Osteoblast (primary cell): Measurements from ENCODE around the gene DHX29. TPM values are rescaled to one million over a fixed set of nuclear protein-coding genes. Genes with fewer than 3 reads are reported as not detected.

Experiments
- DNase-seq: peaks from one replicate; pipeline ENCODE4 v3.0.0; 2011; ENCODE audit warnings: low spot score, mixed read lengths; ENCODE audit not compliant: insufficient read length; ENCODE audit errors: missing footprints
- H2AFZ ChIP-seq: 2 replicates; pipeline ENCODE4 v1.6.0; 2011; ENCODE audit warnings: mild to moderate bottlenecking, low read length
- H3K27ac ChIP-seq: 2 replicates; pipeline ENCODE4 v1.5.1; 2011; ENCODE audit warnings: mild to moderate bottlenecking, low read depth, low read length, moderate library complexity
- H3K27me3 ChIP-seq: 2 replicates; pipeline ENCODE4 v1.6.0; 2012; ENCODE audit warnings: mild to moderate bottlenecking, control low read depth, inconsistent platforms, low read length, moderate library complexity; ENCODE audit not compliant: insufficient read depth
- H3K36me3 ChIP-seq: 2 replicates; pipeline ENCODE4 v1.5.1; 2011; ENCODE audit warnings: mild to moderate bottlenecking, low read length, control low read depth, moderate library complexity; ENCODE audit not compliant: insufficient read depth
- H3K4me1 ChIP-seq: 2 replicates; pipeline ENCODE4 v1.5.1; 2011; ENCODE audit warnings: mild to moderate bottlenecking, low read length, control low read depth, moderate library complexity; ENCODE audit not compliant: insufficient read depth
- H3K4me2 ChIP-seq: 2 replicates; pipeline ENCODE4 v1.6.0; 2011; ENCODE audit warnings: mild to moderate bottlenecking, low read length; ENCODE audit not compliant: insufficient read depth
- H3K4me3 ChIP-seq: fragments of 200-600 bp; sonication (generic); 3 replicates; pipeline ENCODE4 v1.5.1; 2012; ENCODE audit warnings: mild to moderate bottlenecking, low read length, inconsistent platforms; ENCODE audit not compliant: insufficient read depth
- H3K79me2 ChIP-seq: 2 replicates; pipeline ENCODE4 v1.6.0; 2012; ENCODE audit warnings: mild to moderate bottlenecking, low read length, control low read depth, inconsistent platforms; ENCODE audit not compliant: insufficient read depth
- H3K9me3 ChIP-seq: 2 replicates; pipeline ENCODE4 v1.5.1; 2011; ENCODE audit warnings: low read depth, low read length, control low read depth
- H4K20me1 ChIP-seq: 2 replicates; pipeline ENCODE4 v1.6.0; 2012; ENCODE audit warnings: mild to moderate bottlenecking, low read length, control low read depth; ENCODE audit not compliant: insufficient read depth
- CTCF ChIP-seq: IDR thresholded peaks from 2 replicates; pipeline ENCODE4 v1.5.1; 2011; ENCODE audit warnings: mild to moderate bottlenecking, low read depth, low read length, moderate library complexity; ENCODE audit errors: extremely low read depth
- total RNA-seq: library from RNA; depleted of rRNA; stranded (reverse); fragments of >200 nt; gene quantifications from 2 replicates; pipeline ENCODE4 v1.2.3, GENCODE V29; 2012

The DHX29 gene
- total RNA-seq, 1 donor = 38.4 TPM

DNA sequence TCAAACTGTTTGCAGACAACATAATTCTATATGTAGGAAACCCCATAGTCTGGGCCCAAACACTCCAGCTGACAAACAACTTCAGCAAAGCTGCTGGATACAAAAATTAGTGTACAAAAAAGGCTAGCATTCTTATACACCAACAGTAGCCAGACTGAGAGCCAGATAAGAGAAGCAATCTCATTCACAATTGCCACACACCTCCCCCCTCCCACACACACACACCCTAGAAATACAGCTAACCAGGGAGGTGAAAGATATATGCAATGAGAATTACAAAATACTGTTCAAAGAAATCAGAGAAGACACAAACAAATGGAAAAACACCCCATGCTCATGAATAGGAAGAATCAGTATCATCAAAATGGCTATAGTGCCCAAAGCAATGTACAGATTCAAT, 9.3 kb upstream of the DHX29 start:
- peaks cover 14% of the 10 kb centered on the region for H4K20me1 ChIP-seq

DNA sequence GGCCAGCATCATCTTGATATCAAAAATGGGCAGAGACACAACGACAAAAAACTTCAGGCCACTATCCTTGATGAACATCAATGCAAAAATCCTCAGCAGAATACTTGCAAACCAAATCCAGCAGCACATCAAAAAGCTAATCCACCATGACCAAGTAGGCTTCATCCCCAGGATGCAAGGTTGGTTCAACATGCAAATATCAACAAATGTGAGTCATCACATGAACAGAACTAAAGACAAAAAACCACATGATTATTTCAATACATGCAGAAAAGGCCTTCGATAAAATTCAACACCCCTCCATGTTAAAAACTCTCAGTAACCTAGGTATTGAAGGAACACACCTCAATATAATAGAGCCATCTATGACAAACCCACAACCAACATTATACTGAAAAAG, 8.8 kb upstream of the DHX29 start:
- Histone ChIP-seq H3K79me2 (peaks cover 95% of the 10 kb centered on the region), H3K9me3 (no peaks in the 10 kb centered on the region), H3K4me1 (peaks cover 5% of the 10 kb centered on the region), H3K27ac (no peak overlapping the region), H4K20me1 (peaks cover 14% of the 10 kb centered on the region), H2AFZ (no peak overlapping the region), H3K4me3 (no peak overlapping the region), H3K36me3 (no peaks in the 10 kb centered on the region), H3K27me3 (no peaks in the 10 kb centered on the region), H3K4me2 (no peak overlapping the region)
- TF ChIP-seq CTCF = no peak
- DNase-seq = no peak

More for the DNA sequence above, 9.3 kb upstream of the DHX29 start:
- no peak for DNase-seq
- Histone ChIP-seq H3K27ac (no peak overlapping the region), H3K79me2 (peaks cover 95% of the 10 kb centered on the region), H3K36me3 (no peaks in the 10 kb centered on the region), H3K4me1 (peaks cover 5% of the 10 kb centered on the region), H2AFZ (no peak overlapping the region), H3K4me2 (no peak overlapping the region), H3K9me3 (no peaks in the 10 kb centered on the region), H3K4me3 (no peak overlapping the region), H3K27me3 (no peaks in the 10 kb centered on the region)
- TF ChIP-seq CTCF = no peak

- no peak for DNase-seq
Measured at GRCh38 chr5:55313870-55314617, 6.5 kb upstream of the DHX29 start.

More at GRCh38 chr5:55313870-55314617, 6.5 kb upstream of the DHX29 start:
- Histone ChIP-seq H3K27ac (no peak overlapping the region), H2AFZ (no peak overlapping the region), H3K9me3 (no peaks in the 10 kb centered on the region), H3K4me3 (no peak overlapping the region), H4K20me1 (peaks cover 14% of the 10 kb centered on the region), H3K27me3 (no peaks in the 10 kb centered on the region), H3K4me2 (no peak overlapping the region), H3K4me1 (peaks cover 10% of the 10 kb centered on the region), H3K79me2 (peaks cover 98% of the 10 kb centered on the region), H3K36me3 (no peaks in the 10 kb centered on the region)
- TF ChIP-seq CTCF = no peak
